Activated CD4-positive, CD25-positive, alpha-beta regulatory T cell (primary cell): ENCODE measurements around the gene HPD.

ENCODE experiments used
- DNase-seq, 4 experiments: peaks; one replicate each; lab custom pipeline; 2025; lab: John Stamatoyannopoulos, UW

HPD gene

GRCh38 chr12:121810833-121811433 lies 47.7 kb downstream of the HPD start:
- DNase-seq = no peak

GRCh38 chr12:121810234-121810817 lies 48.3 kb downstream of the HPD start:
- DNase-seq = no peak

- no peak for DNase-seq
Observed at GRCh38 chr12:121809712-121810116, 48.9 kb downstream of the HPD start.

GRCh38 chr12:121808623-121809022 lies 50.0 kb downstream of the HPD start:
- DNase-seq = no peak

GRCh38 chr12:121807642-121808347 lies 50.9 kb downstream of the HPD start:
- no peak for DNase-seq

- no peak for DNase-seq
Observed at GRCh38 chr12:121806546-121807423, 51.9 kb downstream of the HPD start.

- DNase-seq = no peak
Observed at GRCh38 chr12:121806009-121806545, 52.6 kb downstream of the HPD start.

- no peak for DNase-seq
Observed at GRCh38 chr12:121805171-121806008, 53.3 kb downstream of the HPD start.

GRCh38 chr12:121804417-121805111 lies 54.1 kb downstream of the HPD start:
- DNase-seq = peak in 3 of 4 experiments; percentile 29 to 58 (median 48)

- DNase-seq = peak in 2 of 4 experiments; percentile 29 to 36
Observed at GRCh38 chr12:121803861-121804416, 54.7 kb downstream of the HPD start, which contains the start of gene SETD1B. Gene SETD1B, plus strand, starts transcription at chr12:121804009. Its CDS starts 729 bp downstream, at chr12:121804738.

- DNase-seq = peak; percentile 75 to 82 (median 80)
Observed at GRCh38 chr12:121802843-121803698, 55.6 kb downstream of the HPD start.

- DNase-seq = no peak
Observed at GRCh38 chr12:121802485-121802842, 56.2 kb downstream of the HPD start.

- DNase-seq = peak in 2 of 4 experiments; percentile 47 to 54
Observed at GRCh38 chr12:121801595-121802484, 56.8 kb downstream of the HPD start.

GRCh38 chr12:121800694-121801594 lies 57.7 kb downstream of the HPD start:
- DNase-seq = peak; percentile 32 to 67 (median 56)

GRCh38 chr12:121799842-121800693 lies 58.6 kb downstream of the HPD start:
- peak; percentile 56 to 74 (median 66) for DNase-seq
